G401.6 (cell line): ENCODE results near the gene CXCL13.
"Not testable (repeated sequence)": the region's sequence is repeated elsewhere in the genome, so short reads cannot be mapped to it uniquely, and the experiment has no call there.

ENCODE experiments used
- FAIRE-seq: peaks from 2 replicates; lab custom pipeline; 2012; peaks lifted over from hg19 to GRCh38; lab: Jason Lieb, UNC

The CXCL13 gene, protein sequence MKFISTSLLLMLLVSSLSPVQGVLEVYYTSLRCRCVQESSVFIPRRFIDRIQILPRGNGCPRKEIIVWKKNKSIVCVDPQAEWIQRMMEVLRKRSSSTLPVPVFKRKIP

DNA sequence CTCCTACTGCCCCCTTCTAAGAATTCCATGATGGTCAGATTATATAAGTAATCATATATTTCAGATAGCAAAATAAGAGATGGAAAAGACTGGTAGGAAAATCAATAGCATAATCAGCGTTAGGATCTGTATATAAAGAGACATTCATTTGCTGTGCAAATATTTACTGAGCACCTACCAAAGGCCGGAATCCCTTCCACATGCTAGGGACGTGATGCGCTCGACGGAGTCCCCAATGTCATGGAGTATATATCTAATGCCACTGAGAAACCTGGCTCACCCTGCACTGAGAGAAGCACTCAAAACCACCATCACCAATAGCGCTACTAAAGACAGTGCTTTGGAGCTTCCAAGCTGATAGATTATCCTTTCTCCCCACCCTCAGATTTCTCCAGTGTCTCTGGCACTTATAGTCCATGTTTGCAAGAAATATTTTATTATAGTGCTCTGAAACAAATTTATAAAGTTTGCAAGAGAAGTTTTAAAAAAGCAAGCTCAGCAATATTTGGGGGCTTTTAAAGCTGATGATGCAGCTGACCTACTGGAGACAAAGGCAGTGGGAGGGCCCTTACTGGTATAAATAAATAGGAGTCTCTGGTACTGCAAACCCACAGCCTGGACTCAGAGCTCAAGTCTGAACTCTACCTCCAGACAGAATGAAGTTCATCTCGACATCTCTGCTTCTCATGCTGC is at the start of gene CXCL13:
Gene CXCL13 (plus strand): TSS at position 611 of the 693 bp plus-strand sequence. CDS start 46 bp downstream, at position 657.
- FAIRE-seq = no peak

DNA sequence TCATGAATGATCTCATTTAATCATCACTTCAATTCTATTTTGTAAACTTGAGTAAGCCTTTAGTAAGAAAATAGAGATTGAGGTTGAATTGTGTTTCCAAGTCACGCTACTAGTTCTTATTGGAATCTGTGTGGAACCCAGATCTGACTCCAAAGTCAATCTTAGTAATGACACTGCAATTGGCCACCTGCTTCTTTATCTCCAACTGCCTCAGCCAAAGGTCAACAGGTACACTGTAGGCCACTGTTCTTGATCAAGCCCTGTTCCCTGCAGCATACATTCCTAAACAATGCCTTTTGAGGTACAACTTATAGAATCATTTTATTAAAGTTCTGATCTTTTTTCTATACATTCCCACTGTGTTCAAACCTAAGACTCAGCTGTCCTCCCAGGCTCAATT is 45.5 kb upstream of the CXCL13 start:
- no peak for FAIRE-seq

DNA sequence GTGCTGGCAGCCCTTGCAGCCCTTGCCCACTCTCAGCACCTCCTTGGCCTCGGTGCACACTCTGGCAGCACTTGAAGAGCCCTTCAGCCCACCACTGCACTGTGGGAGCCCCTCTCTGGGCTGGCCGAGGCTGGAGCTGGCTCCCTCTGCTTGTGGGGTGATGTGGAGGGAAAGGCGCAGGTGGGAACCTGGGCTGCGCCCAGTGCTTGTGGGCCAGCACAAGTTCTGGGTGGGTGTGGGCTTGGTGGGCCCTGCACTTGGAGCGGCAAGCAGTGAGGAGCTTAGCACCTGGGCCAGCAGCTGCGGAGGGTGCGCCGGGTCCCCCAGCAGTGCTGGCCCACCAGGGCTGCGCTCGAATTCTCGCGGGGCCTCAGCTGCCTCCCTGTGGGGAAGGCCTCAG is 43.9 kb upstream of the CXCL13 start:
- not testable (repeated sequence) for FAIRE-seq

DNA sequence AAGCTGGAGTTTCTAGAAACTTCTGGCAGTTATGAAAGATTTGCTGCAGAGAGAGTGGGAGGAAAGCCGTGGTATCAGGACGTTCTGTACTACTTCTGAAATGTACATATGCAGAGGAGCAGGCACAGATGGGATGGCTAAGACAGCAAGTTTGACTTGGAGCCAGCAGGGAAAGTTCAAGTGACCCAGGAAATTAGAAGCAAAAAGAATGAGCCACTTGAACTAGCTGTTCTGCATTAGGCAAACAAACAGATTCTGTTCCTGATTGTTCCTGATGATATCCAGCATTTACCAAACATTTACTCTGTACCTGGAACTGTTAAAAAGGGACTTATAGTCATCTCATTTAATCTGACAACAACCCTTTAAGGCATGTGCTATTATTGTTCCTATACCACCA is 41.4 kb upstream of the CXCL13 start:
- FAIRE-seq = no peak

DNA sequence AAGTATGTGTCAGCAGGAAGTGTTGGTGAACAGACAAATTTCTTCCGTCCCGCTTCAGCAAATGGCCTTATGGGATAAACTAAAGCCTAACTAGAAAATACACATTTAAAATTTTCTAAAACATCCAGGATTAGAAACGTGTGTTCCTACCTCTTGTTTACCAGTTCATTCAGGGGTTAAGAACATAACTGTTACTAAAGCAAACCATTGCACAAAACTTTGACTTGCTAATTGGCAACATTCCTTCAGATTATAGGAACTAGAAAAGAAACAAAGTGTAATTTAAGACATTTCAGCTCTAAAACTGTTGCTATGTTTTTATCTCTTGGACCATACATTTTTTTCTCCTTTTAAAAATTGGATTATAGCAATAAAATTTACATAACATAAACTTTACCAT is 39.5 kb upstream of the CXCL13 start:
- no peak for FAIRE-seq

DNA sequence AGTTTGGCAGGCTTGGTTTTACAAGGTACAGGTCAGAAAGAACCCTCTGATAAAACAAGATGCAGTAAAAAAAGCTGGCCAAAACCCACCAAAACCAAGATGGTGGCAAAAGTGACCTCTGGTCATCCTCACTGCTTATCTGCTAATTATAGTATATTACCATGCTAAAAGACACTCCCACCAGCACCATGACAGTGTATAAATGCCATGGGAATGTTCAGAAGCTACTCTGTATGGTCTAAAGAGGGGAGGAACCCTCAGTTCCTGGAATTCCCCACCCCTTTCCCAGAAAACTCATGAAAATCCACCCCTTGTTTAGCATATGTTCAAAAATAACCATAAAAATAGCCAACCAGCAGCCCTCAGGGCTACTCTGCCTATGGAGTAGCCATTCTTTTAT is 38.1 kb upstream of the CXCL13 start:
- no peak for FAIRE-seq

DNA sequence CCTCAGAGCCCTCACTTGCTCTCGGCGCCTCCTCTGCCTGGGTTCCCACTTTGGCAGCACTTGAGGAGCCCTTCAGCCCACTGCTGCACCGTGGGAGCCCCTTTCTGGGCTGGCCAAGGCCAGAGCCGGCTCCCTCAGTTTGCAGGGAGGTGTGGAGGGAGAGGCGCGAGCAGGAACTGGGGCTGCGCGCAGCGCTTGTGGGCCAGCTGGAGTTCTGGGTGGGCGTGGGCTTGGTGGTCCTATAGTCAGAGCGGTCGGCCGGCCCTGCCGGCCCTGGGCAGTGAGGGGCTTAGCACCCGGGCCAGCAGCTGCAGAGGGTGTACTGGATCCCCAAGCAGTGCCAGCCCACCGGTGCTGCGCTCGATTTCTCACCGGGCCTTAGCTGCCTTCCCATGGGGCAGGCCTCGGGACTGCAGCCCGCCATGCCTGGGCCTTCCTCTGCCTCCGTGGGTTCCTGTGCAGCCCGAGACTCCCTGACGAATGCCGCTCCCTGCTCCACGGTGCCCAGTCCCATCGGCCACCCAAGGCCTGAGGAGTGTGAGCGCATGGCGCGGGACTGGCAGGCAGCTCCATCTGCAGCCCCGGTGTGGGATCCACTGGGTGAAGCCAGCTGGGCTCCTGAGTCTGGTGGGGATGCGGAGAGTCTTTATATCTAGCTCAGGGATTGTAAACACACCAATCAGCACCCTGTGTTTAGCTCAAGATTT is 35.0 kb upstream of the CXCL13 start:
- FAIRE-seq = not testable (repeated sequence)

DNA sequence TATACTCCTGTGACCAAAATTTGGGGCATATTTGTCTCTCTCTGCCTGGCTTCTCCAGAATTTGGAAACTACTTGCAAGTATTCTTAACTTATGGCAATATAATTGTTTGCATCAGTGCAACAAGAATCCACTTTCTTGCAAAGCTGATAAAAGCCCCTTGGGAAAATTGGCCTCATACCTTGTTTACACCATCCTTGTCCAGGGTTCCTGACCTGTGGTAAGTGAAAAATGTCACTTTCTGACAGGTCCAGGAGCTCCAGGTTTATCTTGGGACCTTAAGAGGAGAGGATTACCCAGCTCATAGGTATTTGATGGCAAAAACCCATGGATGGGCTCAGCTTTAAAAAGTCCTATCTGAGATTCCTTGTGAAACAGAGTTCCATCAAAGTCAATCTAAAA is 29.3 kb upstream of the CXCL13 start:
- FAIRE-seq = no peak

DNA sequence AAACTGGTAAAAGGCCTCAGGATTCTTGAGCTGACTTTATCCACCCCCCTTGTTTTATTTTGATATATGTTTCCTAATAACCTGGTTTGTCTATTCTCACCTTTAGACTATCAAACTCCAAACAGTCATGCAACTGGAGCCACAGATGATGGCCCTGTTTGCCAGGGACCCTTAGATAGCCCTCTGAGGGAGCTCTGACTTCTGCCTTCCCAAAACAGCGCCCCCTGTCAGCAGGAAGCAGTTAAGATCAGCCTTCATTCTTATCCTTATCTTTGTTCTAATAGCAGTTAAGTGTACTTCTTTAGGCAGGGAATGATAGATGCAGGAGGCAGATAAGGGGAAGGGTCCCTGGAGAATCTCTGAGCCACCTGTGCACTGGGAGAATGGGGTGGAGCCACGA is 27.5 kb upstream of the CXCL13 start:
- FAIRE-seq = no peak

DNA sequence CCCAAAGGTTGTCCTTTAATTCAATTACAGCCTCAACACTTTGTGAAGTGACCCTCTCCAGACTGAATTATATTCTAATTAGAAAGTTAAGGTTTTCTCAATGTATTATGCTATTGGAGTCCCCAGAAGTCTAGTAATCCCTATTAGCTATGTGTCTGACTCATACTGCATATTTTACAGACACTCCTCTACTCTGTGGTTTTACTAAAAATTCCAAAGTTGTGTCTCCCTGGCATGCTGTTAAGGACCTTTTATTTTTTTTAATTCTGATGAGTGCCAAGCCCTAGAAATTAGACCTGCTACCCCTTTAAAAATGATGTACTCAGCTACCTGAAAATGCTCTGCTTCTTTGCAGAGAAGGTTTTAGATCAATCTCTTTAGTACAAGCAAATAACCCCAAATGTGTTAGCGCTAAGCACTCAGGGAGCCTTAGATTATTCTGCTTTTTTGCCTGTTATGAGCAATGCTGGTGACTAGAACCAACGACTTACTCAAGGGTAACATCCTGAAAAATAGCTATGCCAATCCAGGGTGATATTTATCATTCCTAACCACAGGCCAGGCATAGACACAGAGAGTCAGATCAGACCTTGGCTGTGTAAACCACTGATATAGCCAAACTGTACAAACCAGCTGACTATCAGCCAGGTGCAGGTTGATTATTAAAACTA is 26.1 kb upstream of the CXCL13 start:
- no peak for FAIRE-seq

DNA sequence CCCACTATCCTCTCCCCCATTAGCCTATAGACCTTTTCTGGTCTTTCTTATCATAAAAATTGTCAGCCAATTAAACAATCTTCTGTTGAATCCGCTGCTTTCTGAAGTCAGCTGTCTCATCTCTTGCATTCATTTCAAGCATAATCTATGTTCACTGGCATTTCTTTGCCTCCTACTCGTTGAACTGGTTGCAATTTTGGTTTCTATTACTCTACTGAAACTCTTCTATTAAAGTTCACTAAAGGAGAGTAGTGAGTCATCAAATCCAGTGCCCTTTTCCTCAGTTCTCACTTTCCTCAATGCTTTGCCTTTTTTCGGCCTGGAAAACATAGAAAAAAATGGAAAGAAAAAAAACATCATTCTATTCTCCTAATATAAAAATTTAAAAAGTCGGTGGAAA is 23.9 kb upstream of the CXCL13 start:
- no peak for FAIRE-seq

DNA sequence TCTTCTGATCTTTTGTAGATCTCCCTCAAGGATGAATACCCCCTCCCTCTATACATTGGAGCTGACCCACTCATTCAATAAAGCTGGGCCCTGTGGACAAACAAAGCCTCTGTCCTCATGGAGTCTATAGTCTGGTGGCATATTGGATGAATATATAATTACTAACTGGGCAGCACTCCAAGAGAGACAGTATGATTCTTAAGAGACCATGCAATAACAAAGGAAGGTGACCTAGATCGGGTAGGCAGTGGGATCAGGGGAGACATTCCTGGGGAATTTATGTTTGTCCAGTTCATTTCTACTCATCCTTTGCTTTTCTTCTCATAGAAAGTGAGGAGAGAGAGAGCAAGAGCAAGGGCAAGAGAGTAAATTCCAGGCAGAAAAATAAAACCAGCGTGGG is 23.5 kb upstream of the CXCL13 start:
- FAIRE-seq = no peak

DNA sequence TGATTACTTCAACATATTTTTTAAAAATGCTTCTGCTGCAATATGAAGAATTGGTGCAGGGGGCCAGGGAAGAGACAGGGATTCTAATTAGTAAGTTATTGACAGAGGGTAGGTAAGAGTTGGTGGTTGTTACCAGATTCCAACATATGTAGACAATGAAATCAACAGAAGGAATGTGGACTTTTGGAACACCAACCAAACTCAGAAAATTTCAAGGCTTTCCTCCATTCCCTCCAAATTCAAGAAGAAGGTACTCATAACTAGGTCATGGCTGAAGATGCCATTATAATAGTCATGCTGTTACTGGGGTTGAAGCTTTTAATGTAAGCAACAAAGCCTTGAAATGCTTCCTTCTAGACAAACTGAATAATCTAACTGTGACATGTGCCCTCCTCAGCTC is 22.9 kb upstream of the CXCL13 start:
- FAIRE-seq = no peak

DNA sequence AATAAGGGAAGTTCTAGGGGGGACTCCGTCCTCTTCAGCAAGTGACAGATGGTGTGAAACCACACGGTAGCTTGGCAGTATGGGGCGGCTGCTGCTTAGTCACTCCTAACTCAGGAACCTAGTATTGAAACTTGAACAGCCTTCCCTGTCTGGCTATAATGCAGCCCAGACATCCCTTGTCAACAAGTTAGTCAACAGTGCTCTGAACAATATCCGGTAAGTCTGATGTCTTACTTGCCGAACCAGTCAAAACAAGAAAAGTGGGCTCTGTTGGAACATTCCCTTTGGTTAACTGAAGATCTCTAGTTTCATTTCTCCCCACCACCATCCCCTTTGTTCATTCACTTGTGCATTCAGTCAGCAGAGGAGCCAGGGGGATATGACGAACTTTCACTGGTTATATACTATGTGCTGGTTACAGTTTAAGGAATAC is 18.7 kb upstream of the CXCL13 start:
- FAIRE-seq = no peak

DNA sequence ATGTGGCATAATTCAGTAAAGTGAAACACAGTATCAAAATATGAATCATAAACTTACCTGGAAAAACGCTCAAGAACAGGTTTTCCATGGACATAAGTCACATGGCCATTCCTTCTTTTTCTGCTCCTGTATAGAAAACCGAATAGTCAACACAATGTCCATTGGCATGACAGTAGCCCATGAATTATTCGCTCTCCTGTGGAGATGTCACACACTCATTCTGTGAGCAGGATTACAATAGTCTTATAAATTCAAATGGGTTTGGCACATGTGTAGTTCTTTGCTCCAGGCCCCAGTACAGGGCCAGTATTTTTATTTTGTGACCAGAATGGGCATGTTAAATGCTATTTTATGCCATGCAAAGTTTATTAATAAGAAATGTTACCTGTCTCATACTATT is 15.1 kb upstream of the CXCL13 start:
- FAIRE-seq = no peak

DNA sequence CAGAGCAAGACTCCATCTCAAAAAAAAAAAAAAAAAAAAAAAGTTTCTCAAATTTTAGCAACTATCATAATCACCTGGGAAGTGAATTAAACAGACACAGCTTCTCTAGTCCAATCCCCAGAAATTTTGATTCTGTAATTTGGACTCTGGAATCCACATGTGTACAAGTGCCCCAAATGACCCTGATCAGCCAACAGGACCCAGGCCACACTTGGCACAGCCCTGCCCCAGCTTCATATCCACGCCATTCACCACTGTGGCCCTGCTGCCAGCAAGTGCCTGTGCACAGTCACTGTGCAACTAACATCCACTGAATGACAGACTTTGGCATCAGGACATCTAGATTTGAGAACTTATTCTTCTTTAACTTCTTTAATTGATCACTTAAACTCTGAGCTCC is 14.1 kb upstream of the CXCL13 start:
- no peak for FAIRE-seq

DNA sequence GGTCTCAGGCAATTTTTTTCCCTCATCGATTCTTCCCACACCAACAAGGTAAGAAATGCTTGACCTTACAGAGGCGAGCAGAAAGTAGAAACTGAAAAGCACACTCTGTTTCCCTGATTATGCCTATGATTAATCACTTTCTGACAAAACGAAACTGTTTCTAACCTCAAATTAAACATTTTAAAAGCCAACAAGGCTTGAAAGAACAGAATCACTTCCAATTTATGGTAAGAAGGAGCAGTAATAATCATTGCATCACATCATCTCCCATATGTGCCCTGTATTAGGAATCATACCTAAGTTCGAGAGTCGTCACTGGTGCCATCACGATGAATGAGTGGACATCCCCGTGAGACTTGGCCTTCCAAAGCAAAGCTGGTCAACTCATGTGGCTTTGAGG is 12.5 kb upstream of the CXCL13 start:
- FAIRE-seq = no peak

DNA sequence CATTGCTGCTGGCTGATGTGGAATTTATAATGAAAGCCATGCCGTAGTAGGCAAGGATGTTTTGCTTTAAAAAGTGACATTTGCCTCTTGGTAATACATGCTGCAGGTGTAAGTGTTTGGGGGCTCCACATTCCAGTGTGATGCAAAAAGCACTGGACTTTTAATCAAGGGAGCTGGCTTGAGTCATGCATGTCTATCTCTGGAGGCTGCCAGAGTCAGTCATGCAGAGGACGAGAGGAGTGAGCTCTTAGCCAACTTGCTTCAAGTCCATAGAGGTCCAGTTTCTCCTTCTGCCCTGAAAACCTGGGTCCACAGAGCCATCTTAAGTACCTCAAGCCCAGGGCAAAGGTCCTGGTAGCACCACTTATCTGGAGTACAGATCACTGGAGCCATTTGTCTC is 11.6 kb upstream of the CXCL13 start:
- no peak for FAIRE-seq

DNA sequence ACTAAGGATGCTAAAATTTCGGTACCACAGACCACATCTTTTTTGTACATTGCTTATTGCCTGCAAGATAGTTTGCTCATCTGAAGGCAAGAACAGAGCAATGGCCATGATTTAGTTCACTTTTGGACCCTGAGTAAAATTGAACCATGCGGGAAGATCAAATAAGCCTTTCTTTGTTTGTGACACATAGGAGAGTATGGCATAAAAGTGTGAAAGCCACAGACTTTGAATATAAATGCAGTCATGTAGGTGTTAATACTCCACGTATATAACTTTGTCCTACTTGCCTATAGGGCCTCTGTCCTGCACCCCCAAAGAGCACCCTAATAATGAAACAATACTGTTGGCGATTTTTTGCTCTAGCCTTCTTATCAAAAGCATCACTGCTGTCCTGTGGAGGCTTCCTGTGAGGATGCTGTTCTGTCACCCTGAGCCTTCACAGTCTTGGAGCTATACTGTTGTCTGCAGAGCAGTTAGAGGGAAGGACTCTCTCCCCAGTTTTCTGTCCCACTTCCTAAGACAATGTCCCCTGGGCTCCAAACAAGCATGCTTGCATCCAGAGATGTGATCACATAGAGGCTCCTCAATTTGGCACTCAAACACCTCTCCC is 10.2 kb upstream of the CXCL13 start:
- FAIRE-seq = no peak

DNA sequence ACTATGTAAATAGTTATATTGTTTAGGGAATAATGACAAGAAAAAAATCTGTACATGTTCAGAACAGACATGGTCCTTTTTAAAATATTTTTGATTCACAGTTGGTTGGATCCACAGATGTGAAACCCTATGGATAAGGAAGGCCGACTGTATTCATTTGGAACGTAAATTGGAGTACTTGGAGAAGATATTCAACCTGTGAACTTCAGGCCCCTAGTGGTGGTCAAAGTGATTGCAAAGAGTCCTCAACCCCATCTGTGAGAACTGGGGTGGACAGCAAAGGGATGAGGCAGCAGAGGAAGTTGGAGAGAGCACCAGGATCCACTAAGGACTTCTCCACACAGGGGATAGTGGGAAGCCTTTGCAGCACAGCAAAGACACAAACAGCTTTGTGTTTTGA is 6.2 kb upstream of the CXCL13 start:
- no peak for FAIRE-seq

DNA sequence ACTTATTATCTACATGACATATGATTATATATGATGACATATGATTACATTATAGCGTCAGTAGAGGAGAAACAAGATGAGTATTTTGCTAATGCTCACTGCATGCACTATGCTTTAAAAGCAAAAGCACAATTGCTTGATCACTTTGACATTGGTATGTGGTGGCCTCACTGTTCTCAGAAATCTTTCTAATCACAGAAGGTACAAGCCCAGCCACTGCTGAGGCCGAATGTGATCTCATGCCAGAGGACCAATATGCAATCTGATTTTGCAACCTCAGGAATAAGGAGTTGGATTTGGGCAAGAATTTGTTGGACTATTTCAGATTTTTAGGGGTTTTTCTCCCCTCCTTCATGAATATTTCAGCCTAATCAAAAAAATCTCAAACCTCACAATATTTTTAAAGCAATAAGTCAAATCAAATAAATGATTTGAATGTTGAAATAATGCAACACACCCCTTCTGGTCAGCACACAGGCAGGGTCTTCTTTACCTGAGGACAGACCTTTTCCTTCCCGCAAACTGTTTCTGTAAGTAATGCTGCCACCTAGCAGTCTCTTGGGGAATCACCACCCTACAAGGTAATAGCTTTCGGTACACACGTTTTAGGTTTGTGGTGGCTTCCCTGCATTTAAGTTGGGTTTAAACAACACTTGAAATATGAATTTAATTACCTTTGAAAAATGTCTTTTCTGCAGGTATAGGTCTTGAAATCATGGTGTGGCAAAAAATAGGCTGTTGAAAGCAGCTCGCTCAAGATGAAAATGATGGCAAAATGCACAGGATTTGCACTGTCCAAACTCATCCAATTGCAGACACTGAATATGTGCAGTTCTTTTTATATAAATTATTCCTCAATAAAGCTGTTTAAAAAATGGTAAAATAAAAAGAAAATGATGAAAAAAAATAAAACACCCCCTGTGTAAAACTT is 4.8 kb upstream of the CXCL13 start:
- peak; percentile 79 for FAIRE-seq
